Thoracic aorta (tissue), 2 donors: Measurements from ENCODE around the gene OCRL. TPM values are rescaled to one million over a fixed set of nuclear protein-coding genes. Genes with fewer than 3 reads are reported as not detected.

Source experiments
- ATAC-seq: fragments of 150-250 bp; one replicate; pipeline ENCODE4 v1.8.0; 2017; ENCODE audit warnings: low read depth; ENCODE audit not compliant: insufficient number of reproducible peaks, low FRiP score
- DNase-seq: peaks from one replicate; pipeline ENCODE4 v3.0.0-alpha.2; 2020; ENCODE audit warnings: low spot score
- H3K27ac ChIP-seq, 2 donors: fragments of 200-600 bp; sonication (generic); 1 replicate in 1 of 2; 2 replicates in 1 of 2; pipeline ENCODE4 v1.5.1; 2016; ENCODE audit warnings: mild to moderate bottlenecking in 2 of 2, moderate library complexity in 2 of 2
- H3K27me3 ChIP-seq: fragments of 200-600 bp; sonication (generic); replicated peaks from 2 replicates; pipeline ENCODE4 v1.6.0; 2016; ENCODE audit warnings: mild to moderate bottlenecking; ENCODE audit not compliant: insufficient read depth
- H3K36me3 ChIP-seq: fragments of 200-600 bp; sonication (generic); one replicate; pipeline ENCODE4 v1.5.1; 2016
- H3K4me1 ChIP-seq, 2 donors: fragments of 200-600 bp; sonication (generic); 1 replicate in 1 of 2; 2 replicates in 1 of 2; pipeline versions ENCODE4 v1.5.1 to v1.6.0; 2016; ENCODE audit warnings: low read depth in 2 of 2, mild to moderate bottlenecking in 1 of 2; ENCODE audit not compliant: control insufficient read depth in 1 of 2
- H3K4me3 ChIP-seq: fragments of 200-600 bp; sonication (generic); 2 replicates; pipeline ENCODE4 v1.5.1; 2016; ENCODE audit warnings: mild to moderate bottlenecking
- H3K9me3 ChIP-seq: fragments of 200-600 bp; sonication (generic); 2 replicates; pipeline ENCODE4 v1.5.1; 2016
- total RNA-seq, 2 donors: library from RNA; depleted of rRNA; stranded (reverse); fragments of >200 nt; gene quantifications; one replicate each; pipeline versions ENCODE4 v1.1.0 to v1.2.3, GENCODE V29; 2016
- TF ChIP-seq, protein P1 (sequence below): fragments of 200-600 bp; sonication (generic); IDR thresholded peaks from one replicate; pipeline ENCODE4 v1.5.1; 2019; ENCODE audit warnings: antibody characterized with exemption

The OCRL gene
- total RNA-seq, 2 donors from 2014 or later: 19.5 to 27.9 TPM

DNA sequence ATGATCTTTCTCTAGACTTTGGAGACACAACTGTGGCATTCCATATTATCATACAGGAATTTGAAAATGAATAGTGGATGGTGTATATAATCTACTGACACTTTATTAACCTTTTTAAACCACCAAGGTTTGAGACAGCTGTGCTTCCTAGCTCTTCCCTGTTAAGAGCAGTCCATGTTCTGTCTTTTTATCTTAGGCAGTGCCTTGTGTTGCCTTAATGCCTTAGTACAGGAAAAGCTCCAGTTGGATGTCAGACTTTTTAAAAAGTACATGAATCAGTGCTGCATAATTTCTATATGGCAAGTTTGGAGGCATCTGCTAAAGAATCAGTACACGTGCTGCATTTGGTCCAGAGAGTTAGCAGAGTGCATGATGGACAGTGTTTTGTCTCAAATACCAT, 45.1 kb downstream of the OCRL start:
- no peak for DNase-seq
- Histone ChIP-seq H3K4me1 (no peaks in the 10 kb centered on the region), H3K27me3 (no peaks in the 10 kb centered on the region), H3K9me3 (no peaks in the 10 kb centered on the region), H3K27ac (no peak overlapping the region), H3K4me3 (no peak overlapping the region), H3K36me3 (peaks cover 14% of the 10 kb centered on the region)
- ATAC-seq: no peak
- TF ChIP-seq, protein P1, sequence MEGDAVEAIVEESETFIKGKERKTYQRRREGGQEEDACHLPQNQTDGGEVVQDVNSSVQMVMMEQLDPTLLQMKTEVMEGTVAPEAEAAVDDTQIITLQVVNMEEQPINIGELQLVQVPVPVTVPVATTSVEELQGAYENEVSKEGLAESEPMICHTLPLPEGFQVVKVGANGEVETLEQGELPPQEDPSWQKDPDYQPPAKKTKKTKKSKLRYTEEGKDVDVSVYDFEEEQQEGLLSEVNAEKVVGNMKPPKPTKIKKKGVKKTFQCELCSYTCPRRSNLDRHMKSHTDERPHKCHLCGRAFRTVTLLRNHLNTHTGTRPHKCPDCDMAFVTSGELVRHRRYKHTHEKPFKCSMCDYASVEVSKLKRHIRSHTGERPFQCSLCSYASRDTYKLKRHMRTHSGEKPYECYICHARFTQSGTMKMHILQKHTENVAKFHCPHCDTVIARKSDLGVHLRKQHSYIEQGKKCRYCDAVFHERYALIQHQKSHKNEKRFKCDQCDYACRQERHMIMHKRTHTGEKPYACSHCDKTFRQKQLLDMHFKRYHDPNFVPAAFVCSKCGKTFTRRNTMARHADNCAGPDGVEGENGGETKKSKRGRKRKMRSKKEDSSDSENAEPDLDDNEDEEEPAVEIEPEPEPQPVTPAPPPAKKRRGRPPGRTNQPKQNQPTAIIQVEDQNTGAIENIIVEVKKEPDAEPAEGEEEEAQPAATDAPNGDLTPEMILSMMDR: no peak

DNA sequence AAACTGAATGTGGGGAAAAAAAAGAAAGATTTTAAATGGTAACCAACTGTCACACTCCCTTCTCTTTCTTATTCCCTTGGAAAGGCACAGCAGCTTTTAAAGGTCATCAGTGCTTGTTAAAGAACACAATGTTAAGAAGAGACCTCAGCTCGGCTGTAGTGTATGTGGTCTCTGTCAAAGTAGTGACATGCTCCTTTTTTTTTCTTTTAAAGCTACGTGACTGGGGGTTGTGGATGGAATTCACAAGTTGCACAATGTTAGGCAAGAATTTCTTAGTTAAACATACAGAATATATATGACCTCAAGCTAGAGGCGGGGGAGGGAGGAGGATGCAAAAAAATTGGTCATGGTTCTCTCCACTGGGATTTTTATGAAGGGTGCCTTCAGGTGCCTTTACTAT, 45.6 kb downstream of the OCRL start:
- Histone ChIP-seq H3K27me3 (no peaks in the 10 kb centered on the region), H3K27ac (no peak overlapping the region), H3K4me1 (no peaks in the 10 kb centered on the region), H3K4me3 (no peak overlapping the region), H3K36me3 (peaks cover 14% of the 10 kb centered on the region), H3K9me3 (no peaks in the 10 kb centered on the region)
- ATAC-seq: no peak
- no peak for DNase-seq
- TF ChIP-seq, protein P1: no peak

DNA sequence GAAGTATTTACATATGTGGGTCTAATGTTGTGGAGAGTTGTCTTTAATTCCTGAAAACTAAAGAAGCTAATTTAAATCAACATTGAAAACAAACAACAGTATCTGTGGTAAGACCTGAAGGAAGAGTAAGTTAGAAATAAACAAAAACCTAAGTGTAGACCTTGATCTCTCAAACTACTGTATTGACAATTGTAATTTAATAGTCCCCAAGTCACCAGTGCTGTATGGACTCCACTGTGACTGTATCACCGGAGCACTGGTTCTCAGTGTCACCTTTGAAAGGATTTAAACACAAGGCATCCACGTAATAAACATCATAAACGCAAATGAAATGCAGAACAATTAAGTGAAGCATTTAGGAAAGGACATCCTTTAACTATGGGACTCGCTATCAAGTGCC, 46.4 kb downstream of the OCRL start:
- TF ChIP-seq, protein P1: no peak
- Histone ChIP-seq H3K4me1 (no peaks in the 10 kb centered on the region), H3K9me3 (no peaks in the 10 kb centered on the region), H3K27me3 (no peaks in the 10 kb centered on the region), H3K4me3 (no peak overlapping the region), H3K36me3 (peaks cover 14% of the 10 kb centered on the region), H3K27ac (no peak overlapping the region)
- no peak for DNase-seq
- no peak for ATAC-seq

DNA sequence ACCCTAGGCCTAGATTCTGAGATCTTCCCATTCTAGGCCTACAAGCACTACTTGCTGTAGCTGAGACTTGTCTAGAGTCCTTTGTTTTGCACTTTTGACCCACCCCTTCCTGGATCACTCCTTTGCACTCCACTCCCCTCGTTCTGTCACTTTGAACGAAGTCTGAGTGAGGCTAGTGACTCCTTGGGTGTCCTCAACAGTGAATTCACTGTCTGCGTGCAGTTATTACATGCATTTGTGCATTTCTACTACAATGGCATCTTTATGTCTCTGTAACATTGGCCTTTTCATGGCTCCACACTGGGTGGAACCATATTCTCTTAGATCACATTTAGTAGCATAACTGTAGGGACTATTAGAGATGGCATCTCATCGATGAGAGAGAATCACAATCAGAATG, 50.5 kb downstream of the OCRL start:
- Histone ChIP-seq H3K36me3 (peaks cover 14% of the 10 kb centered on the region), H3K4me3 (no peak overlapping the region), H3K27ac (no peak overlapping the region), H3K9me3 (no peaks in the 10 kb centered on the region), H3K4me1 (no peaks in the 10 kb centered on the region), H3K27me3 (no peaks in the 10 kb centered on the region)
- TF ChIP-seq, protein P1: no peak
- DNase-seq: no peak
- ATAC-seq: no peak

DNA sequence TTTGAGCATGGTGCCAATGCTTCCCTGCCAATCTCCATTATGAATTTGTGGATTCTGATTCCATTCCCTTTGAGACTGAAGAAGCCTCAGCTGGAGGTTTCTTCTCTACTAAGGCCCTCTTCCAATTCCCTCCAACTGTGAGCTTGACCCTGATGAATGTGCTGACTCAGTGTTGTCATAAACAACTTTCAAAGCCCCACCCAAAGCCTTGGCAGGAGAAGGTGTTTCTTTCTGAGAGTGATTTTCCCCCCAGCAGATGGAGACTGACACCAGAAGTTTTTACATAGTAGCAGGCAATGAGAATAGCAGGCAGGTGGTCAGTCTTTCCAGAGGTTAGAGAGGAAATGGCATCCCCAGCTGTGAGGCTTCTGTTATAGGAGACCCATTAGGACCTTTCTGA, 53.1 kb downstream of the OCRL start:
- H3K9me3 ChIP-seq: no peaks in the 10 kb centered on the region
- TF ChIP-seq, protein P1: no peak
- no peak overlapping the region for H3K27ac ChIP-seq
- no peaks in the 10 kb centered on the region for H3K27me3 ChIP-seq
- DNase-seq (no peak), ATAC-seq (no peak)
- no peak overlapping the region for H3K4me3 ChIP-seq
- peaks cover 8% of the 10 kb centered on the region for H3K36me3 ChIP-seq
- H3K4me1 ChIP-seq: no peaks in the 10 kb centered on the region
